HepG2 (cell line): Measurements from ENCODE around the gene SPOP. TPM values are rescaled to one million over a fixed set of nuclear protein-coding genes. Genes with fewer than 3 reads are reported as not detected.
A peak's percentile ranks its signal among the peaks of the same experiment; 100 is the strongest.

Source experiments
- ATF5 ChIP-seq: sonication (generic); formaldehyde crosslinking; IDR thresholded peaks from 2 replicates; pipeline ENCODE4 v1.4.0; 2020; ENCODE audit warnings: mild to moderate bottlenecking, low read depth, missing genetic modification reagents
- CAMTA2 ChIP-seq: sonication (generic); formaldehyde crosslinking; IDR thresholded peaks from 2 replicates; pipeline ENCODE4 v1.4.0; 2020; ENCODE audit warnings: mild to moderate bottlenecking, missing genetic modification reagents, borderline replicate concordance
- HMGXB4 ChIP-seq, 2 experiments: sonication (generic) in 1 of 2; formaldehyde crosslinking in 1 of 2; IDR thresholded peaks; 2 replicates each; pipeline versions ENCODE4 v1.4.0 to v1.6.1; 2018 to 2020; ENCODE audit warnings: missing genetic modification reagents in 2 of 2, borderline replicate concordance in 1 of 2, low read depth in 1 of 2, mild to moderate bottlenecking in 1 of 2, missing biosample characterization in 1 of 2
- IKZF1 ChIP-seq: fragments of 450-650 bp; IDR thresholded peaks from 2 replicates; pipeline ENCODE4 v1.7.1; 2016
- MTF2 ChIP-seq: sonication (generic); formaldehyde crosslinking; IDR thresholded peaks from 2 replicates; pipeline ENCODE4 v1.5.0; 2020; ENCODE audit warnings: missing genetic modification reagents, borderline replicate concordance
- NCOR1 ChIP-seq: fragments of 200-600 bp; sonication (generic); IDR thresholded peaks from 2 replicates; pipeline ENCODE4 v1.7.0; 2017; ENCODE audit warnings: antibody characterized with exemption, low read length, borderline replicate concordance
- NFAT5 ChIP-seq: sonication (generic); formaldehyde crosslinking; IDR thresholded peaks from 2 replicates; pipeline ENCODE4 v1.4.0; 2020; ENCODE audit warnings: missing genetic modification reagents
- SCMH1 ChIP-seq: sonication (generic); formaldehyde crosslinking; IDR thresholded peaks from 2 replicates; pipeline ENCODE4 v1.9.0; 2021; ENCODE audit warnings: missing genetic modification reagents, mild to moderate bottlenecking, borderline replicate concordance
- TIGD3 ChIP-seq: sonication (generic); formaldehyde crosslinking; IDR thresholded peaks from 2 replicates; pipeline ENCODE4 v1.5.1; 2020; ENCODE audit warnings: mild to moderate bottlenecking, missing genetic modification reagents, borderline replicate concordance
- ZNF180 ChIP-seq: sonication (generic); formaldehyde crosslinking; IDR thresholded peaks from 2 replicates; pipeline ENCODE4 v1.4.0; 2020; ENCODE audit warnings: low read depth, missing genetic modification reagents, borderline replicate concordance
- ZNF33B ChIP-seq: sonication (generic); formaldehyde crosslinking; IDR thresholded peaks from 2 replicates; pipeline ENCODE4 v1.5.1; 2020; ENCODE audit warnings: mild to moderate bottlenecking, missing genetic modification reagents
- ZNF513 ChIP-seq: sonication (generic); formaldehyde crosslinking; conservative IDR thresholded peaks from 2 replicates; pipeline ENCODE4 v1.5.0; 2020; ENCODE audit warnings: missing genetic modification reagents
- ZNF550 ChIP-seq: sonication (generic); formaldehyde crosslinking; IDR thresholded peaks from 2 replicates; pipeline ENCODE4 v1.4.0; 2020; ENCODE audit warnings: mild to moderate bottlenecking, missing genetic modification reagents, borderline replicate concordance
- ZNF703 ChIP-seq: sonication (generic); formaldehyde crosslinking; IDR thresholded peaks from 2 replicates; pipeline ENCODE4 v1.5.1; 2020; ENCODE audit warnings: missing genetic modification reagents, mild to moderate bottlenecking, moderate library complexity, borderline replicate concordance
- ZNF773 ChIP-seq: sonication (generic); formaldehyde crosslinking; IDR thresholded peaks from 2 replicates; pipeline ENCODE4 v1.4.0; 2020; ENCODE audit warnings: missing genetic modification reagents, borderline replicate concordance
- polyA plus RNA-seq, 8 experiments: library from polyadenylated mRNA; depleted of rRNA in 3 of 8; stranded (reverse) in 7 of 8; unstranded in 1 of 8; fragments of >200 nt; fragmentation: Illumina TruSeq in 4 of 8; extraction: Trizol in 4 of 8; gene quantifications; 2 replicates each; pipeline versions ENCODE4 v1.2.1 to v1.2.3, GENCODE V29; 2011 to 2016; ENCODE audit warnings: low read depth in 4 of 8, missing spikeins in 1 of 8, mixed read lengths in 1 of 8; ENCODE audit not compliant: insufficient read depth in 1 of 8
- total RNA-seq, 5 experiments: library from RNA; depleted of rRNA; stranded (reverse); fragments of >200 nt; fragmentation: Illumina TruSeq; extraction: Trizol; gene quantifications; 2 replicates each; pipeline ENCODE4 v1.2.3, GENCODE V29; 2016; ENCODE audit warnings: low read depth in 1 of 5

The SPOP gene
- total and polyA plus RNA-seq, 2 of the 13 experiments (the other 11 are each of a cell fraction or from before 2014, with no cell fraction given): 52.8 to 60.8 TPM

- TF ChIP-seq ATF5 (CRISPR knock-in tag) (no peak), NFAT5 (CRISPR knock-in tag) (no peak), ZNF180 (CRISPR knock-in tag) (no peak), MTF2 (CRISPR knock-in tag) (no peak), ZNF513 (no peak), IKZF1 (no peak), ZNF550 (CRISPR knock-in tag) (no peak), NCOR1 (no peak), ZNF773 (CRISPR knock-in tag) (no peak), HMGXB4 (CRISPR knock-in tag; IDR thresholded peaks at IDR 0.05; ENCODE audit: borderline replicate concordance in 1 of 2, low read depth in 1 of 2) (peak in 1 of 2 experiments; percentile 56; a peak in 2 of 4 replicates), ZNF33B (no peak), ZNF703 (CRISPR knock-in tag) (no peak), SCMH1 (CRISPR knock-in tag) (no peak), TIGD3 (CRISPR knock-in tag) (no peak), CAMTA2 (0 out of 2 replicates have a peak, but pooled peaks have one; percentile 8)
Observed at GRCh38 chr17:49677134-49677932, 564 bp downstream of the SPOP start (continued).
